GM19468 (cell line): ENCODE data around the gene PSG4.
"Not testable (repeated sequence)": the region's sequence is repeated elsewhere in the genome, so short reads cannot be mapped to it uniquely, and the experiment has no call there.

Experiments
- ATAC-seq: cut with Tn5 transposase; IDR thresholded peaks from one replicate; pipeline ENCODE4 v1.9.1; 2021; ENCODE audit warnings: mild to moderate bottlenecking, moderate library complexity, moderate number of reproducible peaks; ENCODE audit not compliant: unreplicated experiment; ENCODE audit errors: extremely low read depth

Gene PSG4

GRCh38 chr19:43201337-43201801 is 4.1 kb downstream of the PSG4 start:
- not testable (repeated sequence) for ATAC-seq

GRCh38 chr19:43198686-43199419 is 6.6 kb downstream of the PSG4 start:
- ATAC-seq, result not testable (repeated sequence)

- ATAC-seq, result not testable (repeated sequence)
Observed at GRCh38 chr19:43197666-43198397, 7.6 kb downstream of the PSG4 start.

GRCh38 chr19:43194397-43194796 is 11.0 kb downstream of the PSG4 start:
- ATAC-seq, result not testable (repeated sequence)

- ATAC-seq, result not testable (repeated sequence)
Observed at GRCh38 chr19:43192381-43193155, 12.9 kb downstream of the PSG4 start.

- not testable (repeated sequence) for ATAC-seq
Observed at GRCh38 chr19:43188092-43188491, 17.3 kb downstream of the PSG4 start.

- ATAC-seq, result not testable (repeated sequence)
Observed at GRCh38 chr19:43186311-43186935, 19.0 kb downstream of the PSG4 start, which contains the start of gene PSG5. PSG5 (minus strand) TSS chr19:43186536; CDS start chr19:43186405, 131 bp downstream.

GRCh38 chr19:43181869-43182771 is 23.3 kb downstream of the PSG4 start:
- not testable (repeated sequence) for ATAC-seq

- ATAC-seq, result not testable (repeated sequence)
Observed at GRCh38 chr19:43179569-43180147, 25.8 kb downstream of the PSG4 start.

GRCh38 chr19:43178577-43178976 is 26.9 kb downstream of the PSG4 start:
- ATAC-seq, result not testable (repeated sequence)

GRCh38 chr19:43165906-43166305 is 39.5 kb downstream of the PSG4 start:
- ATAC-seq, result not testable (repeated sequence)

- ATAC-seq, result not testable (repeated sequence)
Observed at GRCh38 chr19:43163135-43163534, 42.3 kb downstream of the PSG4 start.

- not testable (repeated sequence) for ATAC-seq
Observed at GRCh38 chr19:43162261-43162660, 43.2 kb downstream of the PSG4 start.

GRCh38 chr19:43152214-43152613 is 53.2 kb downstream of the PSG4 start:
- ATAC-seq, result no peak

- not testable (repeated sequence) for ATAC-seq
Observed at GRCh38 chr19:43149788-43150187, 55.6 kb downstream of the PSG4 start.

- no peak for ATAC-seq
Observed at GRCh38 chr19:43148233-43148632, 57.2 kb downstream of the PSG4 start.
